Activated CD4-positive, alpha-beta memory T cell treated with anti-CD3 and anti-CD28 coated beads for 36 hours (primary cell): ENCODE data around the gene FBN1. TPM values are rescaled to one million over a fixed set of nuclear protein-coding genes. Genes with fewer than 3 reads are reported as not detected.

Experiments
- CTCF ChIA-PET: fragments of 350-600 bp; sonication (Branson Sonifier 250); formaldehyde crosslinking; loops from one replicate; lab custom pipeline; 2021; ENCODE audit warnings: antibody characterized with exemption, inconsistent platforms; lab: Charles Lee
- POLR2A ChIA-PET: fragments of 350-600 bp; sonication (Branson Sonifier 250); formaldehyde crosslinking; loops from one replicate; lab custom pipeline; 2021; ENCODE audit warnings: antibody characterized with exemption; lab: Charles Lee
- DNase-seq: peaks from one replicate; pipeline ENCODE4 v3.0.0-alpha.2; 2020
- H3K27ac Mint-ChIP-seq: one replicate; pipeline ENCODE4 v1.8.0; 2021; ENCODE audit warnings: mixed read lengths
- H3K27me3 Mint-ChIP-seq: one replicate; pipeline ENCODE4 v1.8.0; 2021; ENCODE audit warnings: mixed read lengths
- H3K36me3 Mint-ChIP-seq: one replicate; pipeline ENCODE4 v1.8.0; 2021; ENCODE audit warnings: mixed read lengths
- H3K4me1 Mint-ChIP-seq: one replicate; pipeline ENCODE4 v1.8.0; 2021; ENCODE audit warnings: low read depth, mixed read lengths
- H3K4me3 Mint-ChIP-seq: one replicate; pipeline ENCODE4 v1.8.0; 2021; ENCODE audit warnings: mild to moderate bottlenecking, mixed read lengths
- H3K9me3 Mint-ChIP-seq: one replicate; pipeline ENCODE4 v1.8.0; 2021; ENCODE audit warnings: mixed read lengths
- intact Hi-C: fragments of 100-400 bp; cut with micrococcal nuclease; formaldehyde crosslinking; loops from one replicate; pipeline ENCODE4 v1.15.1; 2023
- total RNA-seq, 2 experiments: library from RNA; stranded (reverse); gene quantifications; one replicate each; pipeline ENCODE4 v1.2.3, GENCODE V29; 2021

The FBN1 gene
- total RNA-seq, 2 experiments from 2014 or later: 0.34 to 0.52 TPM

DNA sequence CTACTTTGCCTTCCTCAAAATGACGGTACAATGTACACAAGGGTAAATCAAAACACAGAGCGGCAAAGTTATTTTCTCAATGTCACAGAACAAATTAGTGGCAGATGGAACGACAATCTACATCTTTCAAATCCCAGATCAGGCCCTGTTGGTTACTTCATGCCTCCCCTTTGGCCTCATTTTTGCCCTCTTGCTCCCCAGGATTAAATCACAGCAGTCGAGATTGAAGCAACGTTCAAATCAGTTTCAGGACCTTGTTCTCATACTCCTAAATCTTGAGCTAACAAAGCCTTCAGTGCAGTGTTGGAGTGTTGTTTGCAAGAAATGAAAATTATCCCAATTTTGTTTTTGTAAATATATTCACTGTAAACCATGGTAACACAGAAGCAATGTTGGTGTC is 91.4 kb downstream of the FBN1 start:
- Mint-ChIP-seq H3K27me3 (peaks cover 2% of the 10 kb centered on the region), H3K4me1 (no peaks in the 10 kb centered on the region), H3K4me3 (no peak overlapping the region), H3K9me3 (no peaks in the 10 kb centered on the region), H3K27ac (no peak overlapping the region), H3K36me3 (no peaks in the 10 kb centered on the region)
- ChIA-PET POLR2A (no interaction called here), CTCF (no interaction called here)
- no peak for DNase-seq
- intact Hi-C loops: no loop called here

DNA sequence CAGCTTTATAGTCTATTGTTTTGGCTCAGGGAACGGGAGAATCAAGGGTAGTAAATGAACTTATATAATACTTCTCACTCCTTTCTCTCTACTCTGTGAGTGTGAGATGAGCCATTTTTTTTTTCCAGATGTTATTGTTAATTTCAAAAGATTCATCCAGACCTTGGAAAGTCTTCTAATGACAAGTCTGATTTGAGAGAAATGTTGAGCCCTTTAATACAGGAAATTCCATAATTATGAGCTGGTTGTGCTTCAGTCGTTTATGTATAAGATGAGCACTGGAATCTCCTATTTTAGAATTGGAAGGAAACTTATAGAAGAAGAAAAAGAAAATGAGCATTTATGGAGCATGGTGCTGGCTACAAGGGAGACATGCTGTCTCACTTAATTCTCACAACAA is 92.0 kb downstream of the FBN1 start:
- ChIA-PET POLR2A (no interaction called here), CTCF (no interaction called here)
- H3K9me3 Mint-ChIP-seq: no peaks in the 10 kb centered on the region
- intact Hi-C loops: no loop called here
- DNase-seq: no peak
- no peak overlapping the region for H3K4me3 Mint-ChIP-seq
- peaks cover 2% of the 10 kb centered on the region for H3K27me3 Mint-ChIP-seq
- no peaks in the 10 kb centered on the region for H3K36me3 Mint-ChIP-seq
- H3K4me1 Mint-ChIP-seq: no peaks in the 10 kb centered on the region
- H3K27ac Mint-ChIP-seq: no peak overlapping the region

DNA sequence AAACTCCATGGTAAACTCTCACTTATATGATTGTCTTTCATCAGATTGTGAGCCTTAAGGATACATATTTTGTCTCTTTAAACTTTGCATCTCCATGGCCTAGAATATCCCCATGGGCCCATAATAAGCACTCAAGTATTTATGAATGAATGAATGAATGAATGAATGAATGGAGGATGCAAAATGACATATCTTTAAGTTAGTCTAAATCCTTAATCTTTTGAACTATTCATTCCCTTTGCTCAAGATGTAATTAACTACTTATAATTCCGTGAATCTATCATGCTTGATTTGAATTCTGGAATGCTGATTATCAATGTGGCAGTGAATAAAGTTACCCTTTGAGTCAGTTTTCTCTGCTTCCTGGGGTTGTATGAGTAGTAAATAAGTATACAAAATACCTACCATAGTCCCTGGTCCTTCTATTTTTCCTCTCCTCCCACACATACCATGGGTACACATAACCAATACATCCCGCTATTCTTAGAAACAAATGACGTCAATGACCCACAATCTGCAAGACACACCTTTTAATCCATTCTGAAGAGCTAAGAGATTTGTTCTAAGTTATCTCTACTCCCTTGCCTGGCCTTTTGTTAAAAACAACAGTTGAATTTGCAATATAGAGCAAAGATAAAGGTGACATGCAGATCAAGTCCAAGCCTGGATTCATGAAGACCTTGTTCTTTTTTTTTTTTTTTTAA is 94.5 kb downstream of the FBN1 start:
- no peak for DNase-seq
- ChIA-PET CTCF (no interaction called here), POLR2A (no interaction called here)
- no peaks in the 10 kb centered on the region for H3K9me3 Mint-ChIP-seq
- no peak overlapping the region for H3K4me3 Mint-ChIP-seq
- no peaks in the 10 kb centered on the region for H3K36me3 Mint-ChIP-seq
- intact Hi-C loops: no loop called here
- no peaks in the 10 kb centered on the region for H3K4me1 Mint-ChIP-seq
- no peak overlapping the region for H3K27ac Mint-ChIP-seq
- H3K27me3 Mint-ChIP-seq: peaks cover 6% of the 10 kb centered on the region

DNA sequence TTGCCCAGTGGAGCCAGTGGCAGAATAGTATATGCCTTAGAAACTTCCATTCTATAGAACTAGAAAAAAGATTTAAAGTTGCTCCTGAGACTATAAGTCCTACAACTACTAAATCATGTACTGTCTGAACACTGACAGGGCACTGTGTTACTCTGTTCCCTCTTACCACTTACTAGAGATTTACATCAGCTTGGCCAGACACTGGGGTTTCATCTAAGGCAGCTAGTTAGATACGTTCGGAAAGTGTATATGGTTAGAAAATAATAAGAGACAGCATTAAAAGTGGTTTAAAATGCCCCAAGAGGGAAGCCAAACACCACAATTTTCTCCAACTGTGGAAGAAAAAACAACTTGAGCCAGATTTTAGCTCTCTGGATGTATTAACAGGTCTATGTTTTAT is 97.1 kb downstream of the FBN1 start:
- POLR2A ChIA-PET: no interaction called here
- H3K27me3 Mint-ChIP-seq: peaks cover 4% of the 10 kb centered on the region
- H3K4me3 Mint-ChIP-seq: no peak overlapping the region
- no peaks in the 10 kb centered on the region for H3K9me3 Mint-ChIP-seq
- no peaks in the 10 kb centered on the region for H3K36me3 Mint-ChIP-seq
- CTCF ChIA-PET: no interaction called here
- no peaks in the 10 kb centered on the region for H3K4me1 Mint-ChIP-seq
- no peak overlapping the region for H3K27ac Mint-ChIP-seq
- intact Hi-C loops: no loop called here
- no peak for DNase-seq

DNA sequence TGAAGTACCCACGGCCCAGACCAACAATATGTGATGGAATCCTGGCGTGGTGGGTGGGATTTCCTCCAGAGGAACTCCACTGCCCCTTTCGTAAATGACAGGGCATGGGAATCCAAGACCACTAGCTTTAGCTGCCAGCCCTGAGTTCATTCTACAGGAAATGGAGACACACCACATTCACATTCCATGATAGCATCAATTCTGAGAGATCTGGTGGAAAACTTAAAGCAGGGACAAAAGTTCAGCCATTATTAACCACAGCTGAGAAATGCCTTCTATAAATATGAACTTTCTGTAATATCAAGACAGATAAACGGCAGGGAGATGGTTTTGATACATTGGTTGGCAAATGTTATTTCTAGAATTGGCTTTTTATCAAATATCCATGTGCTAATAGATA is 98.2 kb downstream of the FBN1 start:
- Mint-ChIP-seq H3K9me3 (no peaks in the 10 kb centered on the region), H3K36me3 (no peaks in the 10 kb centered on the region), H3K27ac (no peak overlapping the region), H3K27me3 (peaks cover 5% of the 10 kb centered on the region), H3K4me3 (no peak overlapping the region), H3K4me1 (no peaks in the 10 kb centered on the region)
- intact Hi-C loops: no loop called here
- CTCF ChIA-PET: no interaction called here
- no peak for DNase-seq
- POLR2A ChIA-PET: no interaction called here

DNA sequence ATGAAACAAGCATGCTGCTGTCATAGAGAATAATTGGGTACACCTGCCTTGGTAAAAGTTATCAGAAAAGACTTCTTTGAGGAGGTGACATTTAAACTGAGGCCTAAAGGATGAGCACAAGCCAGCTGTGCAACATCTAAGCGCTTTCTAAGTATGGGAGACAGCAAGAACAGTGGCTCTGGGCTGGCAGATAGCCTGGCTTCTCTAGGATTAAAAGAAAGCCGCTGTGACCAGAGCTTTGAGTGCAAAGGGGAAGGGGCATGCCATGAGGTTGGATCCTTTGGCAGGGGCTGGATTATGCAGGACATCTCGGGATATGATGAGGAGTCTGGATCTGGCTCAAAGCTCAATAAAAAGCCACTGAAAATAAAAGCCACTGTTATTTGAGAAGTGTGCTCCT is 99.2 kb downstream of the FBN1 start:
- Mint-ChIP-seq H3K4me1 (no peaks in the 10 kb centered on the region), H3K4me3 (no peak overlapping the region), H3K36me3 (no peaks in the 10 kb centered on the region), H3K27me3 (peaks cover 5% of the 10 kb centered on the region), H3K9me3 (no peaks in the 10 kb centered on the region), H3K27ac (no peak overlapping the region)
- no peak for DNase-seq
- intact Hi-C loops: no loop called here
- ChIA-PET POLR2A (no interaction called here), CTCF (no interaction called here)

DNA sequence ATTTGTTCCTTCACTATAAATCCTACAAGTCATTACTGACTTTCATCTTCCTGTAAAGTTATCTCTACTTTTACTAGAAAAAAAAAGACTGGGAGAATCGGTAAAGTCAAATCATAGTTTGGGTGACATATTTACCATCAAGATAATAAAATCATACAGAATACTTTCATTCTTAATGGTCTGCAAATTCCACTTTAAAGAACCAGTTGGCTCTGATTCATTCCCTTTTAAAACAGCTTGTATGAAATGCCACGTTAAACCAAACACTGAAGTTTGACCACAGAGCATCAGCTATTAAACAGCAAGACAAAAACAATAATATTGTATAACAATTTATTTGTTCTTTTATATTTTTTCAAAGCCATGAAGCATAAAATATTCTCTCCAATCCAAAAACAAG is 100.7 kb downstream of the FBN1 start:
- Mint-ChIP-seq H3K27me3 (peaks cover 5% of the 10 kb centered on the region), H3K4me3 (no peak overlapping the region), H3K36me3 (no peaks in the 10 kb centered on the region), H3K27ac (no peak overlapping the region), H3K4me1 (no peaks in the 10 kb centered on the region), H3K9me3 (no peaks in the 10 kb centered on the region)
- ChIA-PET POLR2A (no interaction called here), CTCF (no interaction called here)
- intact Hi-C loops: no loop called here
- DNase-seq: no peak

DNA sequence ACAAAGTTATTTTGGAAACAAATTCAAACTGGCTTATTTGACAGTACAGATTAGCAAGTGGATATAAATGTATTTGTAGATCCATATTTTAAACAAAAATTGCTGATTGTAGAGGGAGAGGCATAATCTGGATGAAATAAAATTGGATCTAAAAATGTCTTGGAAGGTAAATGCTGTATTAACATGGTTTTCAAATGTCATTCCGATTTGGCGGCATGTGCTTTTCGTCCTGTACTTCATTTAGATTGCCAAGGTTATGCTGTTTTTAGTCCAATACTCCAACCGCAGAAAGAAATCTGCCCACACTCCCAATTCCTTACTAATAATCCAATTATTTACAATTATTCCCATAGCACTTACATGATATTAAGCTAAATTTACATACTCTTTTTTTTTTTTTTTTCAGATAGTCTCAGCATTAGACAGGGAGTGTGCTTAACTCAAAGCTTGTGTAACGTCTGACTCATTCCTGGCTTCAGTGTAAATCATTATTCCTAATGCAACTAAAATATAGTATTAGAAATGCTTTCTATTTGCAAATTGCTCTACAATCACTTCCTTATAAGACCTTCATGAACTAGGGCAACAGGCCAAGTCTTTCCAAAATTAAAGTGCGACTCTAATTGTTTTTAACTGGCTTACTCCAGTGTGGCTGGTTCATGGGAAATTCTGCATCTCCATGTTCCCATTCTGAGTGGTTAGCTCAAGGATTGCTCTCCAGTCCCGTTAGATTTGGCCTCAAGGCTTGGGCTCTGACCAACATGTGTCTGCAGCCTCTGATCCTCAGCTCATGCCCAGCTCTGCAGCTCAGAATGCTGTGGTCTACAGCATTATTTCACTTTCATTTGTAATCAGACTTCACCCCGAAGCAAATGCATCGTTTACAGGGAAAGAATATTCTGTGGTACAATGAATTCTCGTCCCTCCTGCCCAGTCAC is 103.9 kb downstream of the FBN1 start:
- DNase-seq: no peak
- Mint-ChIP-seq H3K27me3 (peaks cover 1% of the 10 kb centered on the region), H3K9me3 (no peaks in the 10 kb centered on the region), H3K4me3 (no peak overlapping the region), H3K4me1 (no peaks in the 10 kb centered on the region), H3K27ac (no peak overlapping the region), H3K36me3 (no peaks in the 10 kb centered on the region)
- ChIA-PET CTCF (no interaction called here), POLR2A (no interaction called here)
- intact Hi-C loops: no loop called here

DNA sequence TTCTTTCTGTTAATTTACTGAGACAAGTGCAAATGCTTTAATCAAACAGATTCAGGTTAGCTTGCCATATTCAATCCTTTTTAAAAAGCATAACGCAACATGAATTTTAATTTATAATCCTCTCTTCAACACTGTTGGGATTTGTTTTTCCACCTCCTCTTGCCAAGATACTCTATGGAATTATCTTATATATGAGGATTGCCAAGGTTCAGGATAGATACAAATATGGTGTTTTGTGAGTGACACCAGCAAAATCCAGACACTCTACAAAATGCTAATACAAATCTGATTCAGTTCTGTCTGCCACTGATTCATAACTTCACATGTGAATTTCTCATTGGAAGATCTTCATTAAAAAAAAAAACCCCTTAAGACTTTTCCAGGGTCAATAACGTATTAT is 104.8 kb downstream of the FBN1 start:
- ChIA-PET CTCF (no interaction called here), POLR2A (no interaction called here)
- H3K27ac Mint-ChIP-seq: no peak overlapping the region
- DNase-seq: no peak
- H3K9me3 Mint-ChIP-seq: no peaks in the 10 kb centered on the region
- H3K4me3 Mint-ChIP-seq: no peak overlapping the region
- intact Hi-C loops: no loop called here
- no peaks in the 10 kb centered on the region for H3K4me1 Mint-ChIP-seq
- peaks cover 1% of the 10 kb centered on the region for H3K27me3 Mint-ChIP-seq
- H3K36me3 Mint-ChIP-seq: no peaks in the 10 kb centered on the region

DNA sequence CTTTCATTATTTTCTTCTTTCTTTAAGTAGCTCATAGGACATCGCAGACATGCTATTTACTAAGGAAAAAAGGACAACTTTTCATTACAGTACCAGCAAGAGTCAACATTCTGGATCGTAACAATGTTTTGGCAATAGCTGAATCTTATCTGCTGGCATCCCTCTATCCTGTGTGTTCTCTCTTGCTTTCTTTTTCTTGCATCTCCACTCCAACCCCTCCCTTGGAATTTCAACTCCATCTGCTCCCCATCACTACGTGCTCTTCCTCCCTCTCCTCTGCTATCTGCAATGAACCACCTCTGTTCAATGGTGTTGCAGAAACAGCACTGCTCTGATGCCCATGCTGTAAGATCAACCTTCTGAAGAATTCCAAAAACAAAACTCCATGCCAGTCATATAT is 106.6 kb downstream of the FBN1 start:
- Mint-ChIP-seq H3K4me1 (no peaks in the 10 kb centered on the region), H3K27ac (no peak overlapping the region), H3K36me3 (no peaks in the 10 kb centered on the region), H3K9me3 (no peaks in the 10 kb centered on the region), H3K4me3 (no peak overlapping the region), H3K27me3 (peaks cover 1% of the 10 kb centered on the region)
- CTCF ChIA-PET: no interaction called here
- POLR2A ChIA-PET: no interaction called here
- intact Hi-C loops: no loop called here
- DNase-seq: no peak

DNA sequence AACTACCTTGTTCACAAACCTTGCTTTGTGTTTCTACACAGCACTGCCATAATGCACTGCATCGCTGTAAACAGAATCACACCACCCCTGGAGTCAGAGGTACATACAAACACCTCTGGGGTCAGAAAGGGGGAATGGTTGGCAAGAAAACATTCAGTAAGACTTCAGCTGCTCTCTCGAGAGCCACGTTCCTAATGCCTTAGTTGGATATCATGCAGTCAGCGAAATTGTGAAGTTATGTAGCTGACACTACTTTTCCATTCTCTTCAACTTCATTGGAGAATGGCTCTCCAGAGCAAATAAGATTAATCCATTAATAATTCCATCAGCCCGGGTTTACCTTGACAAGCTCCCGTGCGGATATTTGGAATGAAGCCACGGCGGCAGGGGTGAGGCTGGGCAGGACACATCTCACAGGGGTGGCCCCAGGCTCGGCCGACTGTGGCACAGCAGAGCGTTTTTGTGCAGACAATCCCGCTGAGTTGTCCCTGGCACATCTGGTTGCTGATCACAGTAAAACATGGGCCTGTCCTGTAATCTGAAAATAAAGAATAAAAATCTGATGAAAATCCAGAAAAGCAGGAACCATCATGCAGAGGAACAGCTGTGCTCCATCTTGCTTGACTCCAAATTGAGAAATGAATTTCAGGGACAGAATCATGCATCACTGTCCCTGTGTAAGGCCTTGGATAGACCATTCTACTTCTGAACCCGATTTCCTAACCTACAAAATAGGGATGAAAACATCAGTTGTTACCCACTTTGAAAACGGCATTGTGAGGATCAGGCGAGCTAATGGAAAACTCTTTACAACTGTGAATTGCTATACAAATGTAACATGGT is 108.0 kb downstream of the FBN1 start:
- intact Hi-C loops: no loop called here
- ChIA-PET CTCF (interaction anchor here (2.1 kb wide), 1 partner anchor 29 kb away, joined by 5 read pairs; no protein-coding TSS in a partner anchor), POLR2A (no interaction called here)
- H3K4me1 Mint-ChIP-seq: no peaks in the 10 kb centered on the region
- DNase-seq: no peak
- H3K9me3 Mint-ChIP-seq: no peaks in the 10 kb centered on the region
- H3K27ac Mint-ChIP-seq: no peak overlapping the region
- H3K4me3 Mint-ChIP-seq: no peak overlapping the region
- no peaks in the 10 kb centered on the region for H3K27me3 Mint-ChIP-seq
- no peaks in the 10 kb centered on the region for H3K36me3 Mint-ChIP-seq

DNA sequence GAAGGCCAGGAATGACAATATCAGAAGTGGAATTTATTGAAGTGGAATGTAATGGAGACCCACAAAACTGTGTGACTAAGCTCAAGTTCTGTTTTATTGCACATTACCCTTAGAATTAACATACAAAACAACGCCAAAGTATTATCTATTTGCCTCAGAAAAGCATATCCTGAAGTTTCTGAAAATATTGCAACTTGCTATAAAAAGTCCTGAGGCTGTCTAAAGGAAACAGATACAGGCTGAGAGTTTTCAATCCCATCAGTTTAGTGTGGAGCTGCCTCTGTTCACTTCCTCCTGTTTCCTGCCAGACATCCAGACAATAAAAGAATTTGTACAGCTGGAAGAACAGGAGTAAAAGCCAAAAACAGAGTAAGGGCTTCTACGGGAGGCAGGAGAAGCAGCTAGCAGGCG is 108.8 kb downstream of the FBN1 start:
- Mint-ChIP-seq H3K4me1 (no peaks in the 10 kb centered on the region), H3K36me3 (no peaks in the 10 kb centered on the region), H3K4me3 (no peak overlapping the region), H3K9me3 (no peaks in the 10 kb centered on the region), H3K27ac (no peak overlapping the region), H3K27me3 (no peaks in the 10 kb centered on the region)
- no peak for DNase-seq
- POLR2A ChIA-PET: no interaction called here
- CTCF ChIA-PET: interaction anchor here (2.1 kb wide), 1 partner anchor 29 kb away, joined by 5 read pairs; no protein-coding TSS in a partner anchor
- intact Hi-C loops: no loop called here
